K562 (cell line): Measurements from ENCODE around the gene CRHR2.

Source experiments
- CTCF ChIP-seq, 3 experiments: IDR thresholded peaks in 2 of 3; conservative IDR thresholded peaks in 1 of 3; 2 replicates each; pipeline ENCODE4 v1.5.1; 2011 to 2012; ENCODE audit warnings: low read length in 3 of 3, mild to moderate bottlenecking in 3 of 3, control low read depth in 2 of 3, improper control_type of control experiment in 1 of 3, inconsistent platforms in 1 of 3, low read depth in 1 of 3, mixed read lengths in 1 of 3, moderate library complexity in 1 of 3; ENCODE audit not compliant: insufficient read depth in 2 of 3
- DPF2 ChIP-seq: fragments of 450-650 bp; IDR thresholded peaks from 2 replicates; pipeline ENCODE4 v1.6.1; 2016
- LARP7 ChIP-seq: fragments of 450-650 bp; IDR thresholded peaks from 2 replicates; pipeline ENCODE4 v1.6.1; 2016
- USF2 ChIP-seq: sonication (generic); formaldehyde crosslinking; IDR thresholded peaks from 2 replicates; pipeline ENCODE4 v1.5.0; 2020; ENCODE audit warnings: missing genetic modification reagents

- TF ChIP-seq DPF2 (no peak), USF2 (no peak), CTCF (IDR thresholded peaks at IDR 0.05 in 2 of 3, conservative IDR thresholded peaks at IDR 0.05 in 1 of 3; ENCODE audit: insufficient read depth in 2 of 3, low read depth in 1 of 3, low read length in 3 of 3) (no peak), LARP7 (no peak)
Measured at GRCh38 chr7:30694774-30695721, 12.8 kb upstream of the CRHR2 start.
